ENCODE measurements around the gene TMEM161A. TPM values are rescaled to one million over a fixed set of nuclear protein-coding genes. Genes with fewer than 3 reads are reported as not detected.
"Not testable (repeated sequence)": the region's sequence is repeated elsewhere in the genome, so short reads cannot be mapped to it uniquely, and the experiment has no call there.

Gene TMEM161A
- total and polyA plus RNA-seq, 9 donors, result 3.2 to 33.9 (median 23.9) TPM

DNA sequence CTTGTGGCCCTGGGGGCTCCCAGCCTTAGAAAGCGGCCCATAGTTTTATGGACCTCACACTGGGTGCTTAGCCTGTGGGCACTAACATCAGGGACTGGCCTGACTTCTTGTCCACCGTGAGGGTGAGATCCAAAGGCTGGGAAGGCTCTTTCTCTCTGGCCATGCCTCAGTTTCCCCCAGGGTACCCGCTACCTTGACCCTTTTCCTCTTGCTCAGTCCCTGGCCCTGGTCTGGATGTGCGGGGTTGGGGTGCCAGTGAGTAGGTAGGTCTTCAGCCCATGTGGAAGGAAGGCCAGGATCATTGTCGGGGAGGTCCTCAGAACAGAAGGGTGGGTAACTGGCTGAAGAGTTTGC, 1.6 kb upstream of the TMEM161A start:
- Histone ChIP-seq H3K9me3 (no peaks in the 10 kb centered on the region), H3K4me1 (ENCODE audit: insufficient read depth) (peaks cover 10% of the 10 kb centered on the region), H3K27me3 (no peaks in the 10 kb centered on the region), H3K27ac (no peak overlapping the region), H3K4me3 (no peak overlapping the region), H3K36me3 (no peaks in the 10 kb centered on the region)
- intact Hi-C loops (cut with DNase I), result loop anchor here (2.0 to 10.0 kb wide), 6 partner anchors 78 to 355 kb away; partner anchors contain the start of gene SLC25A42 (in 1 of the 4)
- WGBS, 3 donors, result 47 to 54% (median 51%) methylated on average over 5 of the region's 5 CpGs
- TF ChIP-seq POLR2A (IDR thresholded peaks at IDR 0.05), result no peak
- TF ChIP-seq, protein P1, sequence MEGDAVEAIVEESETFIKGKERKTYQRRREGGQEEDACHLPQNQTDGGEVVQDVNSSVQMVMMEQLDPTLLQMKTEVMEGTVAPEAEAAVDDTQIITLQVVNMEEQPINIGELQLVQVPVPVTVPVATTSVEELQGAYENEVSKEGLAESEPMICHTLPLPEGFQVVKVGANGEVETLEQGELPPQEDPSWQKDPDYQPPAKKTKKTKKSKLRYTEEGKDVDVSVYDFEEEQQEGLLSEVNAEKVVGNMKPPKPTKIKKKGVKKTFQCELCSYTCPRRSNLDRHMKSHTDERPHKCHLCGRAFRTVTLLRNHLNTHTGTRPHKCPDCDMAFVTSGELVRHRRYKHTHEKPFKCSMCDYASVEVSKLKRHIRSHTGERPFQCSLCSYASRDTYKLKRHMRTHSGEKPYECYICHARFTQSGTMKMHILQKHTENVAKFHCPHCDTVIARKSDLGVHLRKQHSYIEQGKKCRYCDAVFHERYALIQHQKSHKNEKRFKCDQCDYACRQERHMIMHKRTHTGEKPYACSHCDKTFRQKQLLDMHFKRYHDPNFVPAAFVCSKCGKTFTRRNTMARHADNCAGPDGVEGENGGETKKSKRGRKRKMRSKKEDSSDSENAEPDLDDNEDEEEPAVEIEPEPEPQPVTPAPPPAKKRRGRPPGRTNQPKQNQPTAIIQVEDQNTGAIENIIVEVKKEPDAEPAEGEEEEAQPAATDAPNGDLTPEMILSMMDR (IDR thresholded peaks at IDR 0.05), result no peak
- no peak for TF ChIP-seq EP300 (IDR thresholded peaks at IDR 0.05)
- DNase-seq, result no peak

DNA sequence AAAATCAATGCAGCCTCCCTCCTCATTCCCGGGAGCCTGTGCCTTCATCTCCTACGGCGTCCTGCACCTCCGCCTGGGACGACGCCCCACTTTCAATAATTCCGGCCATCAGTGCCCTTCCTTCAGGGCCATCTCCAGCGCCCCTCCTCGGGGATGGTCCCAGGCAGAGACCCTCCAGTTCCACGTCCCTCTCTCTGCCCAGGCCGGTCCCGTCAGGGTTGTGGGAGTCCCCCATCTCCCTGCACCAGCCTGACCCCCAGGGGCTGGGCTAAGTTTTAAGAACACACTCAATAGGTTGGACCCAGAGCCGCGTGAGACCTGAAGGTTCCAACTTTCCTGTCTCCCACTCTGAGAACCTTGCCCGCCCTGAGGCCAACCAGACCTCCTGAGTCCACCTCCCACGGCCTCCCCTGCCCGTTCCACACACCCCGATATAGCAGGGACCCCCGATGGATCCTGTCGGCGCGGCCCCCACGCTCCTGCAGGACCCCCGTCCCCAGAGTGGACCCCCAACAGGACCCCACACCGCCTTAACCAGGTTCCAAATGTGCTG, 646 bp downstream of the TMEM161A start:
- TF ChIP-seq POLR2A (IDR thresholded peaks at IDR 0.05), result no peak
- no peak for TF ChIP-seq EP300 (IDR thresholded peaks at IDR 0.05)
- TF ChIP-seq, protein P1 (IDR thresholded peaks at IDR 0.05), result no peak
- intact Hi-C loops (cut with DNase I), result loop anchor here in 2 of 4 donors (2.0 to 5.0 kb wide), 2 partner anchors 75 to 83 kb away; partner anchors contain the start of gene SLC25A42 (in 1 of the 2)
- peaks cover 10% of the 10 kb centered on the region for H3K4me1 ChIP-seq (ENCODE audit: insufficient read depth)
- peaks cover 0 to under 1% of the 10 kb centered on the region in 2 donors for H3K9me3 ChIP-seq
- no peaks in the 10 kb centered on the region for H3K27me3 ChIP-seq
- peak overlapping the region; percentile 73 for H3K4me3 ChIP-seq
- peak in 3 of 5 donors; percentile 23 to 58 (median 55) for DNase-seq
- 3 to 6% (median 5%) methylated on average over 22 to 25 of the region's 25 CpGs for WGBS, 3 donors
- H3K27ac ChIP-seq, result peak overlapping the region in 1 of 2 donors; percentile 34
- no peaks in the 10 kb centered on the region for H3K36me3 ChIP-seq

DNA sequence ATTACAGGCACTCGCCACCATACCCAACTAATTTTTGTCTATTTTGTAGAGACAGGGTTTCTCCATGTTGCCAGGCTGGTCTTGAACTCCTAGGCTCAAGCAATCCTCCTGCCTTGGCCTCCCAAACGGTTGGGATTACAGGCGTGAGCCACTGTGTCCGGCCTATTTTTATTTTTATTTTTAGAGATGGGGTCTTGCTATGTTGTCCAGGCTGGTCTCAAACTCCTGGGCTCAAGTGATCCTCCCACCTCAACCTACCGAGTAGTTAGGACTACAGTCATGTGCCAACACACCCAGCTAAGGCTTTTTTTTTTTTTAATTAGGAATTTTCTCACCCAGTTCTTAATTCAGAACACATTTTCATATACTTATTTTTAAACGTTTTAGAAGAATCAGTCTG, 2.6 kb downstream of the TMEM161A start:
- 84 to 88% (median 85%) methylated on average over 6 of the region's 6 CpGs for WGBS, 3 donors
- not testable (repeated sequence) for H3K27ac ChIP-seq; H3K9me3 ChIP-seq; H3K36me3 ChIP-seq; H3K4me3 ChIP-seq; H3K4me1 ChIP-seq (ENCODE audit: insufficient read depth); DNase-seq; H3K27me3 ChIP-seq
- intact Hi-C loops (cut with DNase I), result loop anchor here in 1 of 4 donors (5.0 kb wide), 1 partner anchor 73 kb away; the partner anchor contains the start of gene SLC25A42

DNA sequence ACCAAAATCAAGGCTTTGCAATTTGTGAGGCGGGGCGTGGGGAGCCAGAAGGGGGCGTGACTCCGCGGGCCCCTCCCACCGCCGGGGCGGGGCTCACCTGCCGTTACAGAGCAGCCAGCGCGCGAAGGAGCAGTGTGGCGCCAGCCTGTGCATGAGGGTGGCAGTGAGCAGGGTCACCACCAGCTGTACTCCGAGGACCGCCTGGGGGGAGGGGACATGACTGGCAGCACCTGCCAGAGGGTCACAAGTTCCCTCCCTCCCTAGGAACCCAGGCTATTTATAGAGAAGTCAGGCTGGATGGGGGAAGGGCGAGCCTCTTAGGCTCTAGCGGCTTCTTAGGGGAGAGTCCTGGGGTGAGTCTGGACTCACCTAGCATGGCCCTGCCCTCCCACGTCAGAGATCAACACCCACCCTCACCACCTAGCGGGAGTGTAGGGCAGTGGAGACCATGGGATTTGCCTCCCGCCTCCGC, 3.6 kb downstream of the TMEM161A start:
- Histone ChIP-seq H3K36me3 (no peaks in the 10 kb centered on the region), H3K4me1 (ENCODE audit: insufficient read depth) (peaks cover 10% of the 10 kb centered on the region), H3K9me3 (peaks cover 0 to 9% of the 10 kb centered on the region in 2 donors), H3K27me3 (no peaks in the 10 kb centered on the region), H3K27ac (no peak overlapping the region), H3K4me3 (no peak overlapping the region)
- WGBS, 3 donors, result 23 to 29% (median 25%) methylated on average over 21 of the region's 21 CpGs
- no peak for DNase-seq
- intact Hi-C loops (cut with DNase I), result loop anchor here in 1 of 4 donors (5.0 kb wide), 1 partner anchor 72 kb away; the partner anchor contains the start of gene SLC25A42
- TF ChIP-seq EP300 (IDR thresholded peaks at IDR 0.05) (no peak), POLR2A (IDR thresholded peaks at IDR 0.05) (no peak)
- TF ChIP-seq, protein P1 (IDR thresholded peaks at IDR 0.05), result no peak

DNA sequence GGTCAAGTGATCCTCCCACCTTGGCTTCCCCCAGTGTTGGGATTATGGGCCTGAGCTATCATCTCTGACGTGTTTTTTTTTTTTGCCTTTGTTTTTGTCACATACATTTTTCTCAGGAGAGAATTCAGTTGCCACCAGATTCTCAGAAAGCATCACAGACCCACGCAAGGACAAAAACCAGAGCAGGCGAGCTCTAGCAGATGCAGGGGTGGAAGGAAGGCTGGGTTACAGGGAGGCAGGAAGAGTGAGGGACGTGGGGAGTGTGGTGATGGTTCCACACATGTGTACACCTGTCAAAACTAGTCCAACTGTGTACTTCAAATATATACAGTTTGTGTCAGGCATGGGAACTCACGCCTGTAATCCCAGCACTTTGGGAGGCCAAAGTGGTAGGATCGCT, 4.3 kb downstream of the TMEM161A start:
- peaks cover 0 to 9% of the 10 kb centered on the region in 2 donors for H3K9me3 ChIP-seq
- peaks cover 10% of the 10 kb centered on the region for H3K4me1 ChIP-seq (ENCODE audit: insufficient read depth)
- 91 to 94% (median 93%) methylated on average over 6 of the region's 6 CpGs for WGBS, 3 donors
- H3K27me3 ChIP-seq, result no peaks in the 10 kb centered on the region
- no peak overlapping the region for H3K27ac ChIP-seq
- H3K36me3 ChIP-seq, result no peaks in the 10 kb centered on the region
- no peak overlapping the region for H3K4me3 ChIP-seq
- DNase-seq, result no peak
- TF ChIP-seq EP300 (IDR thresholded peaks at IDR 0.05) (no peak), POLR2A (IDR thresholded peaks at IDR 0.05) (no peak)
- TF ChIP-seq, protein P1 (IDR thresholded peaks at IDR 0.05), result no peak
- intact Hi-C loops (cut with DNase I), result no loop called here

Measured in ovary (tissue), 9 donors.